Hepatocyte (in vitro differentiated cells): ENCODE results near the gene VAV2. TPM values are rescaled to one million over a fixed set of nuclear protein-coding genes. Genes with fewer than 3 reads are reported as not detected.

Experiments
- DNase-seq: peaks from one replicate; pipeline ENCODE4 v3.0.0-alpha.2; 2016; ENCODE audit warnings: low spot score
- H2AFZ ChIP-seq: fragments of 200-600 bp; sonication (generic); 2 replicates; pipeline ENCODE4 v1.6.0; 2016; ENCODE audit warnings: antibody characterized with exemption, mild to moderate bottlenecking
- H3K27ac ChIP-seq: fragments of 200-600 bp; sonication (generic); 2 replicates; pipeline ENCODE4 v1.5.1; 2016; ENCODE audit warnings: mild to moderate bottlenecking
- H3K27me3 ChIP-seq: fragments of 200-600 bp; sonication (generic); 2 replicates; pipeline ENCODE4 v1.6.1; 2016
- H3K36me3 ChIP-seq: fragments of 200-600 bp; sonication (generic); replicated peaks from 2 replicates; pipeline ENCODE4 v1.5.1; 2016; ENCODE audit warnings: low read depth; ENCODE audit not compliant: insufficient read depth
- H3K4me1 ChIP-seq: fragments of 200-600 bp; sonication (generic); 2 replicates; pipeline ENCODE4 v1.5.1; 2016; ENCODE audit warnings: mild to moderate bottlenecking, moderate library complexity; ENCODE audit not compliant: insufficient read depth
- H3K4me2 ChIP-seq: fragments of 200-600 bp; sonication (generic); 2 replicates; pipeline ENCODE4 v1.6.0; 2016
- H3K4me3 ChIP-seq: fragments of 200-600 bp; sonication (generic); 2 replicates; pipeline ENCODE4 v1.5.1; 2016; ENCODE audit warnings: mild to moderate bottlenecking
- H3K79me2 ChIP-seq: fragments of 200-600 bp; sonication (generic); 2 replicates; pipeline ENCODE4 v1.6.0; 2017; ENCODE audit warnings: mild to moderate bottlenecking
- H3K9me2 ChIP-seq: fragments of 200-600 bp; sonication (generic); replicated peaks from 2 replicates; pipeline ENCODE4 v1.6.0; 2017; ENCODE audit warnings: mild to moderate bottlenecking; ENCODE audit not compliant: insufficient read depth
- H3K9me3 ChIP-seq: fragments of 200-600 bp; sonication (generic); 2 replicates; pipeline ENCODE4 v1.5.1; 2016; ENCODE audit warnings: low read depth, mild to moderate bottlenecking
- H4K20me1 ChIP-seq: fragments of 200-600 bp; sonication (generic); 2 replicates; pipeline ENCODE4 v1.6.0; 2016; ENCODE audit warnings: mild to moderate bottlenecking; ENCODE audit not compliant: insufficient read depth, poor library complexity, severe bottlenecking
- CTCF ChIP-seq: fragments of 200-600 bp; sonication (generic); IDR thresholded peaks from 2 replicates; pipeline ENCODE4 v1.5.1; 2016; ENCODE audit warnings: antibody characterized with exemption, mild to moderate bottlenecking; ENCODE audit not compliant: poor library complexity
- EZH2 ChIP-seq: fragments of 200-600 bp; sonication (generic); IDR thresholded peaks from 2 replicates; pipeline ENCODE4 v1.6.1; 2016; ENCODE audit warnings: antibody characterized with exemption, mild to moderate bottlenecking, borderline replicate concordance
- EZH2phosphoT487 ChIP-seq: fragments of 200-600 bp; sonication (generic); IDR thresholded peaks from one replicate; pipeline ENCODE4 v1.6.1; 2018; ENCODE audit warnings: antibody characterized with exemption, mild to moderate bottlenecking, low read depth, moderate library complexity; ENCODE audit not compliant: unreplicated experiment, severe bottlenecking
- whole genome bisulfite sequencing: methylation state at CpG from one replicate; pipeline ENCODE4 v1.1.6; 2016; ENCODE audit warnings: low lambda C conversion rate; ENCODE audit errors: missing lambda C conversion rate; 5-methylcytosine and 5-hydroxymethylcytosine counted together
- polyA plus RNA-seq: library from polyadenylated mRNA; unstranded; fragments of >200 nt; fragmentation: Nextera tagmentation; extraction: Ambion mirVana; gene quantifications from 2 replicates; pipeline ENCODE4 v1.2.1, GENCODE V29; 2016
- total RNA-seq: library from RNA; depleted of rRNA; stranded (reverse); fragments of >200 nt; gene quantifications from 2 replicates; pipeline ENCODE4 v1.2.3, GENCODE V29; 2014

VAV2 gene
- total and polyA plus RNA-seq, 2 experiments from 2014 or later = 24.9 to 27.7 TPM

DNA sequence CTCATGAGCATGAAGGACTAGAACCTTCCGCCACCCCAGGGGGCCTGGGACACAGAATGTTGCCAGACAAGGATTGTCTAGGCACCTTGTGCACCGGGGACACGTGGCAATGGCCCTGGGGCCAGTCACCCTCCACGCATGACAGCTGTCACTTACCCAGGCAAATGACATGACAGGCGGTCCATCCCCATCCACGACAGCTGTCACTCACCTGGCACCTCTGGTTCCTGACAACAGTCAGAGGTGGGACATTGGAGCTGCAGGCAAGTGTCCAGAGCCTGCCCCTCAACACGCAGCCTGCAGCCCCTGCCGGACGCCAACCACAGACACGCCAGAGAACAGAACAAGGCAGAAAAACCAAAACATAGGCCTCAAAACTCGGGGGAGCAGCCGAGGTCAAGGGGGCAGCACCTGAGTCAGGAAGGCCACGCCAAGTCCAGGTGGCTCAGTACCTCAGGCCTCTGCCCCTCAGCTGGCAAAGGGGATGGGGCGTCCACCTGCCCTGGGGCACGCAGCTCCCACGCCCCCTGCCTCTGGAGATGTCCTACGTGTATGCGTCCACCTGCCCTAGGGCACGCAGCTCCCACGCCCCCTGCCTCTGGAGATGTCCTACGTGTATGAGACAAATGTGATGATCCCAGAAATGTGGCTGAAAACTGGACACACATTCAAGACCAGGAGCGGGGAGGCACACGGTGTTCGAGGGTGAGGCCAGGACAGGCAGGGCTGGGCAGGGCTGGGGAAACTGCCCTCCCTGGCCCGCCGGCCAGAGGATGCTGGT is 14.5 kb downstream of the VAV2 start:
- H2AFZ ChIP-seq = no peak overlapping the region
- WGBS = 92% methylated on average over 25 of the region's 26 CpGs
- peaks cover 81% of the 10 kb centered on the region for H4K20me1 ChIP-seq
- no peak for TF ChIP-seq EZH2phosphoT487
- TF ChIP-seq EZH2 = no peak
- no peak for TF ChIP-seq CTCF
- no peak overlapping the region for H3K27ac ChIP-seq
- no peaks in the 10 kb centered on the region for H3K27me3 ChIP-seq
- no peak for DNase-seq
- H3K4me1 ChIP-seq = peaks cover 56% of the 10 kb centered on the region
- no peaks in the 10 kb centered on the region for H3K9me2 ChIP-seq
- peaks cover 100% of the 10 kb centered on the region for H3K79me2 ChIP-seq
- no peak overlapping the region for H3K4me2 ChIP-seq
- no peaks in the 10 kb centered on the region for H3K36me3 ChIP-seq
- H3K4me3 ChIP-seq = no peak overlapping the region
- H3K9me3 ChIP-seq = no peaks in the 10 kb centered on the region

DNA sequence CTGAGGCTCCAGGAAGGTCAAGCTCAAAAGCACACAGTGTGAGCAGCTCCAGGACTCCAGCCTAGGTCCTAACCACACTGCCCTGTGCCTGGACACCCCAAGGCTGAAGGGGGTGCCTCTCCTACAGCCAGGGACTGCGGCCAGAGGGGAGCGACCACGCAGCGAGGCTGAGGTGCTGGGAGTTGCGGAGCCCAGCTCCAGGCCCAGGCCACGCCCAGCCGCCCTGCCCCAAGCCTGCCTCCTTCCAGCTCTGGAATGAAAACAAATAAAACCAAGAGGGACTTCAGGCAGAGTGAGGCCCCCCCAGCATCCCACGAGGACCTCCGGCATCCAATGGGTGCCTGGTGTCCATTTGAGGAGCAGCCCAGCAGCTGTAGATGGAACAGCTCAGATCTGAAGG is 15.2 kb downstream of the VAV2 start:
- Histone ChIP-seq H3K79me2 (peaks cover 97% of the 10 kb centered on the region), H3K9me3 (no peaks in the 10 kb centered on the region), H3K9me2 (no peaks in the 10 kb centered on the region), H3K4me1 (peaks cover 59% of the 10 kb centered on the region), H3K27me3 (no peaks in the 10 kb centered on the region), H3K4me3 (no peak overlapping the region), H4K20me1 (peaks cover 80% of the 10 kb centered on the region), H3K36me3 (no peaks in the 10 kb centered on the region), H3K4me2 (no peak overlapping the region), H3K27ac (no peak overlapping the region), H2AFZ (no peak overlapping the region)
- TF ChIP-seq EZH2phosphoT487 = no peak
- TF ChIP-seq EZH2 = no peak
- TF ChIP-seq CTCF = no peak
- 80% methylated on average over 9 of the region's 9 CpGs for WGBS
- no peak for DNase-seq

DNA sequence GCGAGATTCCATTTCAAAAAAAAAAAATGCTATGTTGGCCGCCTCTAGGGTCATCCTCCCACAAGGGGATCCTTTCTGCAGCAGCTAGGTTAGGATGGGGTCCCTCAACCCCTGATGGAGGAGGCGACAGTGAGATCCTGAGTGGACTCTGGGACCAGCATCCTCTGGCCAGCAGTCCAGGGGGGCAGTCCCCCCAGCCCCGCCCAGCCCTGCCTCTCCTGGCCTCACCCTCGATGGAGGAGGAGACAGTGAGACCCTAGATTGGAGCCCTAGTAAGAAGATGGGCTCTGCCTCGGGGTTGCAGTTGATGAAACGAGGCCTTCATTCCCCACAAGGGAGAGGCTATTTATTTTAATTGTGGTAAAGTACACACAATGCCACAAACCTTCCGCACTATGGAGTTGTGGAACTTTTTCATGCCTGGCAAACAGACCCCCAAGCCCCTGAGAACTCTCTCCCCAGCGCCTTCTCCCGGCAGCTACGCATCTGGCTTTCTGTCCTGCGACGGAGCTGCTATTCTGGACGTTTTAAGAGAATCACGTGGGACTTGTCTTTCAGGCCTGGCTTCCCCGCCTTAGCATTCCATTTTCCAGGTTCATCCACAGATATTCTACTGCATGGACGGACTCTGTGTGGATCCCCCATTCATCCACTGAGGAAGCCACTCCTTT is 15.8 kb downstream of the VAV2 start:
- TF ChIP-seq EZH2 (no peak), CTCF (no peak), EZH2phosphoT487 (no peak)
- Histone ChIP-seq H3K4me1 (peaks cover 65% of the 10 kb centered on the region), H3K27ac (no peak overlapping the region), H3K9me3 (no peaks in the 10 kb centered on the region), H3K9me2 (no peaks in the 10 kb centered on the region), H3K4me2 (no peak overlapping the region), H4K20me1 (peaks cover 80% of the 10 kb centered on the region), H3K27me3 (no peaks in the 10 kb centered on the region), H3K36me3 (no peaks in the 10 kb centered on the region), H3K79me2 (peaks cover 97% of the 10 kb centered on the region), H2AFZ (no peak overlapping the region), H3K4me3 (no peak overlapping the region)
- no peak for DNase-seq
- 81% methylated on average over 17 of the region's 17 CpGs for WGBS
